ENCODE results near the gene ZNF358. TPM values are rescaled to one million over a fixed set of nuclear protein-coding genes. Genes with fewer than 3 reads are reported as not detected.

ZNF358 gene
- total and polyA plus RNA-seq, 2 of the 13 experiments (the other 11 are each of a cell fraction or from before 2014, with no cell fraction given) = 9.1 to 37.0 TPM

GRCh38 chr19:7522072-7522922 lies 6.4 kb downstream of the ZNF358 start, which contains the start of gene MCOLN1 (continued):
- TF ChIP-seq DZIP1 (CRISPR knock-in tag; IDR thresholded peaks at IDR 0.05) (no peak), ZNF343 (CRISPR knock-in tag; IDR thresholded peaks at IDR 0.05) (0 out of 2 replicates have a peak, but pooled peaks have one; percentile 64), KLF13 (CRISPR knock-in tag; IDR thresholded peaks at IDR 0.05) (no peak), MTERF4 (CRISPR knock-in tag; IDR thresholded peaks at IDR 0.05) (no peak), KDM4B (CRISPR knock-in tag; IDR thresholded peaks at IDR 0.05) (peak; percentile 83; the same call in 1 of the 2 replicates), ZNF337 (CRISPR knock-in tag; IDR thresholded peaks at IDR 0.05; ENCODE audit: borderline replicate concordance, low read depth) (no peak), RARG (CRISPR knock-in tag; IDR thresholded peaks at IDR 0.05; ENCODE audit: low read depth) (no peak), HOMEZ (CRISPR knock-in tag; IDR thresholded peaks at IDR 0.05; ENCODE audit: low read depth) (peak; percentile 79), TBP (CRISPR knock-in tag; IDR thresholded peaks at IDR 0.05) (no peak), ZNF569 (CRISPR knock-in tag; IDR thresholded peaks at IDR 0.05; ENCODE audit: borderline replicate concordance) (no peak), ZNF362 (CRISPR knock-in tag; IDR thresholded peaks at IDR 0.05; ENCODE audit: borderline replicate concordance) (peak; percentile 63; the same call in 1 of the 2 replicates), MBNL3 (CRISPR knock-in tag; conservative IDR thresholded peaks at IDR 0.05) (no peak), ZNF546 (CRISPR knock-in tag; conservative IDR thresholded peaks at IDR 0.05) (peak; percentile 65; the same call in 1 of the 2 replicates), ZSCAN31 (CRISPR knock-in tag; IDR thresholded peaks at IDR 0.05; ENCODE audit: low read depth) (no peak; the same call in none of the 2 replicates), RFXANK (CRISPR knock-in tag; IDR thresholded peaks at IDR 0.05) (0 out of 2 replicates have a peak, but pooled peaks have one; percentile 72)
- TF ChIP-seq, protein P1, sequence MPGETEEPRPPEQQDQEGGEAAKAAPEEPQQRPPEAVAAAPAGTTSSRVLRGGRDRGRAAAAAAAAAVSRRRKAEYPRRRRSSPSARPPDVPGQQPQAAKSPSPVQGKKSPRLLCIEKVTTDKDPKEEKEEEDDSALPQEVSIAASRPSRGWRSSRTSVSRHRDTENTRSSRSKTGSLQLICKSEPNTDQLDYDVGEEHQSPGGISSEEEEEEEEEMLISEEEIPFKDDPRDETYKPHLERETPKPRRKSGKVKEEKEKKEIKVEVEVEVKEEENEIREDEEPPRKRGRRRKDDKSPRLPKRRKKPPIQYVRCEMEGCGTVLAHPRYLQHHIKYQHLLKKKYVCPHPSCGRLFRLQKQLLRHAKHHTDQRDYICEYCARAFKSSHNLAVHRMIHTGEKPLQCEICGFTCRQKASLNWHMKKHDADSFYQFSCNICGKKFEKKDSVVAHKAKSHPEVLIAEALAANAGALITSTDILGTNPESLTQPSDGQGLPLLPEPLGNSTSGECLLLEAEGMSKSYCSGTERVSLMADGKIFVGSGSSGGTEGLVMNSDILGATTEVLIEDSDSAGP (CRISPR knock-in tag; IDR thresholded peaks at IDR 0.05; ENCODE audit: borderline replicate concordance) = peak; percentile 99
- TF ChIP-seq, protein P2, sequence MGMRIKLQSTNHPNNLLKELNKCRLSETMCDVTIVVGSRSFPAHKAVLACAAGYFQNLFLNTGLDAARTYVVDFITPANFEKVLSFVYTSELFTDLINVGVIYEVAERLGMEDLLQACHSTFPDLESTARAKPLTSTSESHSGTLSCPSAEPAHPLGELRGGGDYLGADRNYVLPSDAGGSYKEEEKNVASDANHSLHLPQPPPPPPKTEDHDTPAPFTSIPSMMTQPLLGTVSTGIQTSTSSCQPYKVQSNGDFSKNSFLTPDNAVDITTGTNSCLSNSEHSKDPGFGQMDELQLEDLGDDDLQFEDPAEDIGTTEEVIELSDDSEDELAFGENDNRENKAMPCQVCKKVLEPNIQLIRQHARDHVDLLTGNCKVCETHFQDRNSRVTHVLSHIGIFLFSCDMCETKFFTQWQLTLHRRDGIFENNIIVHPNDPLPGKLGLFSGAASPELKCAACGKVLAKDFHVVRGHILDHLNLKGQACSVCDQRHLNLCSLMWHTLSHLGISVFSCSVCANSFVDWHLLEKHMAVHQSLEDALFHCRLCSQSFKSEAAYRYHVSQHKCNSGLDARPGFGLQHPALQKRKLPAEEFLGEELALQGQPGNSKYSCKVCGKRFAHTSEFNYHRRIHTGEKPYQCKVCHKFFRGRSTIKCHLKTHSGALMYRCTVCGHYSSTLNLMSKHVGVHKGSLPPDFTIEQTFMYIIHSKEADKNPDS (CRISPR knock-in tag; IDR thresholded peaks at IDR 0.05) = no peak

All from HepG2 (cell line).